GM11168 (cell line): ENCODE measurements around the gene ARPP19.
"Not testable (repeated sequence)": the region's sequence is repeated elsewhere in the genome, so short reads cannot be mapped to it uniquely, and the experiment has no call there.

Source experiments
- in situ Hi-C: fragments of 300-500 bp; cut with MboI; formaldehyde crosslinking; loops from one replicate; pipeline ENCODE4 v1.12.0; 2022; ENCODE audit warnings: low sequenced_read_pairs; ENCODE audit not compliant: unreplicated experiment

ARPP19 gene

DNA sequence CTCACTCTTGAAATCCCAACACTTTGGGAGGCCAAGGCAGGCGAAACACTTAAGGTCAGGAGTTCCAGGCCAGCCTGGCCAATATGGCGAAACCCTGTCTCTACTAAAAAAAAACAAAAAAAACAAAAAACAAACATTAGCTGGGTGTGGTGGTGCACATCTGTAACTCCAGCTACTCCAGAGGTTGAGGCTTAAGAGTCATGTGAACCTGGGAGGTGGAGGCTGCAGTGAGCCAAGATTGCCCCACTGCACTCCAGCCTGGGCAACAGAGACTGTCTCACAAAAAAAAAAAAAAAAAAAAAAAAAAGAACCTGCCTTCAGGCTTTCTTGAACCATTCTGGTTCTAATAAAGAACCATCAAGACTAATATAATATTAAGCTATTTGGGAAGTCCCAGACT, 16.5 kb downstream of the ARPP19 start:
- in situ Hi-C loops: no loop called here

DNA sequence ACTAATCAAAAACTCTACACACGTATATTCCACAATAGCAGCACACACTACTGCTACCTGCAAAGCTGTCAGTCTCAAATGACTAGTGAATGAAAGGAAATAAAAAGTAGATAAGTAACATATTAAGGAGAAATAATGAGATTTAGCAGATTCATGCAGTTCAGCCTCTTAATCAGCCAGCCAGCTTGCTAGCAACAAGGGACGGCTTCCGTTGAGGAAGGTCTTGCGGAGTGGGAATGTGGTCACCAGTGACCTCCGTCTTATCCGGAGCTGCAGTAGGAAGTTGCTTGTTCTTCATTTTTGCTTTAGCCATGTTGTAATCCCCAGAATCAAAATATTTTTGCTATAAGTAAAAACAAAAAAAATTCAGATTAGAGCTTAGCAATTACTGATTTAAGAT, 17.1 kb downstream of the ARPP19 start:
- in situ Hi-C loops: no loop called here

DNA sequence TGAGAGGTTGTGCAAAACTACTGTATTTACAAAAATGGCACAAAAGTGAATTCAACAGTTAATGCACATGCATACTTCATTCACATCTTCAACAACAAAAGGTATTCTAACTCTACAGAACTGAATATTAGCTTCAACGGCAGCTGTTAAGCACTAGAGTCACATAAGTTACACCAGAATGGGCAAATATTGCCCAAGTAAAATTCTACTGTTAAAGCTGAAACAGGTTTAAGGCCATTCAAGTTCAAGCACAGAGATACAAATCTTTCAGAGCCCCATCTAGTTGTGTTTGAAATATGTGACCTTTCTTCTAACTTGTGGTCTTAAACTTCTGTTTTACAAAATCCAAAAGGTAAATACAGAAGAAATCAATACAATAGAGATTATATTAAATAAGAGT, 17.6 kb downstream of the ARPP19 start:
- in situ Hi-C loops: not testable (repeated sequence)

DNA sequence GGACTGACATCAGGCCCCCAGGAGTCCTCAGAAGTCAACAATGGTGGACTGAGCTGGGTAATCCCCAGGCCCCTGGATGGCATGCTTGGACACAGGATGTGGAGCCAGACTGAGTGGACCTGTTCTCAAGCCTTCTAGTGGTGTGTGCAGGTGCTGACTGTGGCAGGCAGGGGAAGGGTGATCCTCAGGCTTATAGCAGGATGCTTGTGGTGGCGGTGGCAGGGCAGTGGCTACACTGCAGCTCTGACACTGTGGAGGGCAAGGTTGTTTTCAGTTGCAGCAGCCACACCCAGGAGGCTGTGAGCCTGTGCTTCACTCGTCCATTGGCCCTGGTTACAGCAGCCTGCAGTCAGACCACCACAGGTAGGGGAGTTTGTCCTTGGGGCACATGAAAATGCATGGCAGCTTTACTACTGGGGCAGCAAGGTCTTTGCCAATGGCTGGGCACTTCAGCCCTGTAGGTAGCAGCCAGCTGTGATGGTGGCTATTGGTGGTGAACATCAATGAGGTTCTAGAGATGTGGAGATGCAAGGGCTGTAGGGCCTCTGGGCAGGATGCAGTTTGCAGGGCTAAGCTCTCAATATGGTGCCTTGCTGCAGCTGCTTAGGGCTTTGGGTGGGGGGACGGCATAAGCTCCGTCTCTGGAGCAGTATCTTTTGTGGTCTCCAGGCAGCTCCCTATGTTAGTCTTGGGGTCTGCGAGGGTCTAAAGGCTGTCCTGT, 22.6 kb downstream of the ARPP19 start:
- in situ Hi-C loops: no loop called here

DNA sequence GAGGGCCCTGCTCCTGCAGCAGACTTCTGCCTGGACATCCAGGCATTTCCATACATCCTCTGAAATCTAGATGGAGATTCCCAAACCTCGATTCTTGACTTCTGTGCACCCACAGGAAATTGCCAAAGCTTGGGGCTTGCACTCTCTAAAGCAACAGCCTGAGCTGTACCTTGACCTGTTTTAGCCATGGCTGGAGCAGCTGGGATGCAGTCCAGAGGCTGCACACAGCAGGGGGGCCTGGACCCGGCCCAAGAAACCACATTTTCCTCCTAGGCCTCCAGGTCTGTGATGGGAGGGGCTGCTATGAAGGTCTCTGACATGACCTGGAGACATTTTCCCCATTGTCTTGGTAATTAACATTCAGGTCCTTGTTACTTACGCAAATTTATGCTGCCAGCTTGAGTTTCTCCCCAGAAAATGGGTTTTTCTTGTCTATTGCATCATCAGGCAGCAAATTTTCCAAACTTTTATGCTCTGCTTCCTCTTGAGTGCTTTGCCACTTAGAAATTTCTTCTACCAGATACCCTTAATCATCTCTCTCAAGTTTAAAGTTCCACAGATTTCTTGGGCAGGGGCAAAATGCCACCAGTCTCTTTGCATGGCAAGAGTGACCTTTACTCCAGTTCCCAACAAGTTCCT, 28.3 kb downstream of the ARPP19 start:
- in situ Hi-C loops: no loop called here

DNA sequence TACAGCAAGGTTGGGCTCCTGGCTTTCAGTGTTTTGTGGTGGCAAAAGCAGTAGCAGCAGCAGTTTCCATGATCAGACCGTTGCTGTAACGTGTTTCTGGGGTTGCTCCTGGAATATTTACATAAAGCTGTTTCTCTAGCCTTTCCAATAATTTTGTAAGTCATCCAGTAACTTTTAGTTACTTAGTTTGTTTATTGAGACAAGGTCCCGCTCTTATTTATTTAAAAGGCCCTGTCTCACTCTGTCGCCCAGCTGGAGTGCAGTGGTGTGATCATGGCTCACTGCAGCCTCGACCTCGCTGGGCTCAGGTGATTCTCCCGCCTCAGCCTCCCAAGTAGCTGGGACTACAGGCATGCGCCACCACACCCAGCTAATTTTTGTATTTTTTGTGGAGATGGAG, 31.4 kb downstream of the ARPP19 start:
- in situ Hi-C loops: no loop called here

DNA sequence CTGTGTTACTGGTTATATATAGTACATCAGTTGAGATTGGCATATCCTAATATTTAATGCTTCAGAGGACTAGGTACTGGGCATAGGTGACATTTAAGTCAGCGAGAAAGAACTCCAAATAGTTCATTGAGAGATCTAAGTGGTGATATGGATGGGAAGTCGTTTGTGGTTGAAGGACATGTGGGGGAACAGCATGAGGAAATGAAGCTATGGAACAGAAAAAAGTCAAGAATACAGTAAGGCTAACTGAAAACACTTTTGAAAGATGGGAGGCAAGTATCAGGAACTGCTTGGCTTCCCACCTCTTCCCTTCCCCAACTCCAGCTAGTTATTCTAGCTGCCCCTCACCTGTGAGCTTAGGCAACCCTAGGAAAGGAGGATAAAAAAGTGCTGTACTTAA, 36.4 kb downstream of the ARPP19 start:
- in situ Hi-C loops: no loop called here

DNA sequence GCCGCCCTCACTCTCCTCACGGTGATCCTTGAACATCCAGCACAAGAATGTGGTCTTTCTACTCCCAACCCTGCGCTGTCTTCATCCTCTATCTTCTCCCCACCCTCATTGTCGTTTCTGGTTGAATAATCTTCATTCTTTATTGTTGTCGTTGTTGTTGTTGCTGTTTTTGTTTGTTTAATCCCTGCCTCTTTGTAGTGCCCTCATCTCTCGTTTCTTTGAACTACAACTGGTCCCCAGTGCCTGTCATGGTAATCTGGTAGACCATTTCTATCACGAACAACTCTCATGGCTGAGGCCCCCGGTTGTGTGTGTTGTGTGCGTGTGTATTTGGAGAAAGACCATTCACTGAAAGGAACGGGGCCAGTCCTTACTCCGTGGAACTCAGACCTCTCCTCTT, 38.9 kb downstream of the ARPP19 start:
- in situ Hi-C loops: no loop called here

DNA sequence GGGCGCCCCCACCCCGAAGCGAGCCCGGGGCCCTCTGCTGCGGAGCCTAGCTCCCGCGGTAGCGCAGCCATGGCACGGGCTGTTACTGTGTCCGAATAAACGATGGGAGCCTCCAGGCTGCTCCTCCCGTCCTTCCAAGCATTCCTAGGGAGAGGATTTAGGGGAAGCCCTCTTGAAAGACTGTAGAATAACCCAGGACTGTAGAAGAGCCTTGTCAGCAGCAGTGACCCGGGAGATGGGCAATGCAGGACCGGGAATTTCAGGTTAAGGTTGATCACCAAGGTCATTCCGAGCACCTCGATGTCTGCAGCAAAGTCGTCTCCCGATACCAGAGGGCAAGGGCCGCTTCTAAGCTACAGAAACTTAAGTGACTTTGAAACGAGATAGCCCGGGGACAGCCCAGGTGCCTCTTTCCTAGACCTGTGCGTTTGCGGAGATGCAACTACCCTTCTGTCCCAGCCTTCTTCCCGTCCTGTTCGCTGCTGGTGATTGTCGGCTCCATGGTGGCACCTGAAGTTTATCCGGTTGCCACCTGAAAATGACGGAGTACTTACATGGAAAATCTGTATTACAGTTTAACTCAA, 39.4 kb downstream of the ARPP19 start:
- in situ Hi-C loops: no loop called here

DNA sequence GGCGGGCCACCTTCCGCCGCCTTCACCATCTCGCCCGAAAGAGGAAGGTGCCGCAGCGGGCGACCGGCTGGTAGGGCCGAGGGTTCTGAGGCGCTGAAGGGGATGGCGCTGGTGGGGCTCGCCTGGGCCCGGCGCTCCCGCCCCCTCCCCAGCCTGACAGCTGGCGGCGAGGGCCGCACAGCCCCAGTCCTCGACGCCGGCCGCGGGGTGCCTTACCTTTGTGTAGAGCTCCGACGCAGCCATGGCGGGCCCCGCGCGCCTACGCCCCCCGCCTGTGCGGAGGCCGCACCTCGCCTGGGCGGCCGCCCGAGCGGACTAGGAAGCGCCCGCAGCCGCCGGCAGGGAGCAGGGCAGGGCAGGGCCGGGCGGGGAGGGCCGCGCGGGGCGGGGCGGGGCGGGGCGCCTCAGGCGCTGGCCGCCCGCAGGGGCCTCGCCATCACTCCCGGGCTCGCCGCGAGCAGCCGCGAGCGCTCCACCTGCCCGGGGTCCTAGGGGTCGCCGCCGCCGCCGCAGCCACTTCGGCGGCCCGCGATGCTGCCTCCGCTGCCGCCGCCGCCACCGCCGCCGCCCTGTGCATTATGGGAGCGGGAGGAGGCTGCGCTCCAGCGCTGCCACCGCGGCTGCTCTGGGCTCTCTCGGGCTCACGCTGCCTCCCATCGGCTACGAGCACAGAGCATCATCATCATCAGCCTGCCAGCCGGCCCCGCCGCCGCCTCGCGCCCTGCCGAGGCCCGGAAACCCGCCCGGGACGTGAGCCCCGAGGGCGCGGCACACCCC, 40.1 kb downstream of the ARPP19 start, which contains the start of gene MYO5A:
TSS of gene MYO5A (minus strand) at position 317 of the 777 bp plus-strand sequence. CDS start at position 243, 74 bp downstream.
- in situ Hi-C loops: no loop called here

- in situ Hi-C loops: no loop called here
Measured at GRCh38 chr15:52527911-52528563, 40.8 kb downstream of the ARPP19 start.

DNA sequence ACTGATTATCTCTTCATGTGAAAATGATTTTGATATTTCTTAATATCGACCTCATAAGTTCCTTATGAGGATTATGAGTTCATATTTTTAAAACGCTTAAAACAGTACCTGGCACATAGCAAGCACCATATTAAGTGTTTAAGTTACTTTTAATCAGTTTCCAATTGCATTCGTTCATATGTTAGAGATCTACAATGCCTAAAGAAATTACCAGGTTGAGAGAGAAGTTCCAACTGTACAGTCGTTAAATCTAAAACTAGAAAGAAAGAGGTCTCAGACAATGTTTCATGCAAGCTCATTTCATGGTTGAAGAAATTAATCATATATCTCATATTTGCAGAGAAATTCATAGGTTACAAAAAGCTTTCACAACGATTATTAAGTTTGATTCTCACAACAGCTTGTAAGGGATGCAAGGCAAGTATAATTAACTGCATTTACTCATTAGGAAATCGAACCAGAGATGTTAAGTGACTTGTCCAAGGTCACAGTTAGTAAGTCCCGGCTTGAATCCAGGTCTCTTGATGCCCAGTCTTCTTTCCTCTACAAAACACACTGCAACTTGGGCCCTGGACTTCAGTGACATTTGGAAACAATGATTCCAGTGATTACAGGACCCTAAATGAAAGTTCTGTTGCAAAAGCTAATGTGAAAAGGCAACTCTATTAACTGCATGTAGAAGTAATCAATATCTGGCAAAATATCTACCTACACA, 41.5 kb downstream of the ARPP19 start:
- in situ Hi-C loops: no loop called here

GRCh38 chr15:52524223-52525136, 44.4 kb downstream of the ARPP19 start:
- in situ Hi-C loops: no loop called here

DNA sequence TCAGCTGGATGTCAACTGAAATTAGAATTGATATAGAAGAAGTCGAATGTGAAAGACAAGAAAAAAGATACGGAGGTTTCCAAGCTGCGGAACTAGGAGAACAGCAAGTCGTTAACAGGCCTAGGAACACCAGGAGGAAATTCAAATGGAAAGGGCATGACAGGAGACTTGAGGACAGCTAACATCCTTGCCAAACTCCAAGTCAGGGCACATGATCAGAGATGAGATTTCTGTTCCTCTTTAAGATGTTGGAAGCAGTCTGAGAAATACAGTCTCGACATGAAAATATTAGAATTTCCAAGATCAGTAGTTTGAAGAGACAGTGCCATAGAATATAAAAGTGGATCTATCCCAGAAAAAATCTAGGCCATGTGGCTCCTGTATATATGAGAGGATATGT, 45.2 kb downstream of the ARPP19 start:
- in situ Hi-C loops: no loop called here

DNA sequence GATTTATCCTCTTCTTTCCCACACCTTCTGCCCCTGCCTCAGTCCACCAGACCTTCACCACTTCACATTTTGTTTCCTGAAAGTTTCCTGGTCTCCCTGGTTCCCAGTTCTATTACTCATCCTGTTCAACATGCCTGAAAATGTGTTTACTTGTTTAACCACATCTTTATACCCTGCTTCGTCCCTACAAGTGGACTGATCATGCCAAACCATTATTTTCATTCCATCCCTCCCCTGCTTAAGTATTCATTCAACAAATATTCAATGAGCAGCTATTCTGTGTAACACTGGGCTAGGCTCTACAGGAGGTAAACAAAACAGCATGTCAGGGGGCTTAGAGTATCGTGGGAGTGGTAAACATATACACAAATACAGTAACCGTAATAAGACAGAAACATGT, 45.6 kb downstream of the ARPP19 start:
- in situ Hi-C loops: no loop called here

DNA sequence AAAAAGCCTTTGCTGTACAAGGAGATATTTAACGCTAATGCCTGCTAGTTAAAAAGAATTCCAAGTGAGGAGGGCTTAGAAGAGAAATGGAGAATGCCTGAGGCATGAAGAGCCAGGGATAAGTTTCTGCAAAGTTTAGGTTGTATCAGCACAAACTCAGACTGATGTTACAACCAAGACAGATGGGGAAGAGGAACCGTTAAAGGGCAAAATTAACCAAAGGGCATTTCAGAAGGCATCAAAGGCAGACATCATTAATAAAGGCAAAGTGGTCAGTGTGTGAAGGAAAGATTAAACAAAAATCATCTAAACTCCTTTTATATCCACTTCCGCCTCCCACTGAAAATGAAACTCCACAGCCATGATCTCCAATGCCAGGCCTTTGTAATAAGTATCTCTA, 47.1 kb downstream of the ARPP19 start:
- in situ Hi-C loops: no loop called here

DNA sequence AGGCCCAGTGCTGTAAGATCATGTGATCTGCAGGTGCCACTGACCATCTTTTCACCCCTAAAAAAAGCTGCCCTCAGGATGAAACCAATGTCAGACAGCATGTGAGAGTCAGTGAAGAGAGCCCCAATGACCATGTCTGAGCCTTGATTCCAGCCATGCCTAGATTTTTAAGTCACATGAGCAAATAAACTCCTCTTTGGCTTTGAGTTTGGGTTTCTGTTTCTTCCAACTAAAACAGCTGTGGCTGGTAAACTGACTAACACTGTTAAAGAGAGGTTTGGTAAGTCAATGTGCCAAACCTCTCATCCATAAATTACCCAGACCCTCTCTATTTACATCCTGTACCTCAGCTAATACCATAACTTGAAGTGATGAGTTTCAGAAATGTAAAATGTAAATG, 48.4 kb downstream of the ARPP19 start:
- in situ Hi-C loops: no loop called here

DNA sequence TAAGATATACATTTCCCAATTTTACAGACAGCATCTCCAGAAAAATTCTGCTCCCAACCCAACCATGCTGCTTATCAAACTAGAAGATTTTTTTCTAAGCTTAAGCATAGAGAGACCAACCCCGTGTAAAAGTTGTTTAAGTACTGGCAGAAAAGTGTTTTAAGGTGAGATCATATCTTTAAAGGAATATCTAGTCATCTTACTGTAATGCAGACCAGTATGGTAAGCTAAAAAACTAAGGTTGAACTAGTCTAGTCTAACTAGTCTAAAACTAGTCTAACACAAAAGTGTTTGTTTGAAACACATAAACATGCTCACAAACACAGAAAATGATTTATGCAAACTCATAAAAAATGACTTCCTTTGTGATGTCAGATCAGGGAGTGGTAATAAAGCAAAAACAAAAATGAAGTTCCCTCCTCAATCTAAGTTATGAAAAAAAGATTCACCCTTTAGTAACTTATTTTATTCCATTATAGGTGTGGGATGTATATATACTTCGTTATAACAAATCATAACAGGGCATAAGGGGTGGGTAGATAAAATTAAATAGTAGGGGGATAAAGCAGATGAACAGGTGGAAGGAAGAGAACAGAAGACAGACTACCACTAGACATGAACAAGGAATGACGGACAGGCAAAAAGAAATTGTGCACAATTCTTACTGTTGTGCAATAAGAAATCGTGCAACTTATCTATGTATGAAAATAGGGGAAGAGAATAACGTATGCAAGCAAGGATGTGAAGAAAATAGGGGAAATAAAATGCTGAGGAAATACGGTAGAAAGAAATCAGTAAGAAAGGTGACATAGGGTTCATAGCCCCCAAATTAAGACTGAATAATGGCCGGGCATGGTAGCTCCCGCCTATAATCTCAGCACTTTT, 50.1 kb downstream of the ARPP19 start:
- in situ Hi-C loops: no loop called here
